ENCODE data around the gene CD302. TPM values are rescaled to one million over a fixed set of nuclear protein-coding genes. Genes with fewer than 3 reads are reported as not detected.
A peak's percentile ranks its signal among the peaks of the same experiment; 100 is the strongest.
"Not testable (repeated sequence)": the region's sequence is repeated elsewhere in the genome, so short reads cannot be mapped to it uniquely, and the experiment has no call there.

The CD302 gene
- total RNA-seq, 1 donor from 2014 or later = 109 TPM

- H3K9me3 ChIP-seq = no peaks in the 10 kb centered on the region
- DNase-seq (no peak), ATAC-seq (no peak)
- no peaks in the 10 kb centered on the region for H3K36me3 ChIP-seq
- no peak overlapping the region for H3K27ac ChIP-seq
- H3K4me1 ChIP-seq = peaks cover 52% of the 10 kb centered on the region
- intact Hi-C loops (cut with DNase I) = no loop called here
- H3K27me3 ChIP-seq = no peaks in the 10 kb centered on the region
- TF ChIP-seq, protein P1, sequence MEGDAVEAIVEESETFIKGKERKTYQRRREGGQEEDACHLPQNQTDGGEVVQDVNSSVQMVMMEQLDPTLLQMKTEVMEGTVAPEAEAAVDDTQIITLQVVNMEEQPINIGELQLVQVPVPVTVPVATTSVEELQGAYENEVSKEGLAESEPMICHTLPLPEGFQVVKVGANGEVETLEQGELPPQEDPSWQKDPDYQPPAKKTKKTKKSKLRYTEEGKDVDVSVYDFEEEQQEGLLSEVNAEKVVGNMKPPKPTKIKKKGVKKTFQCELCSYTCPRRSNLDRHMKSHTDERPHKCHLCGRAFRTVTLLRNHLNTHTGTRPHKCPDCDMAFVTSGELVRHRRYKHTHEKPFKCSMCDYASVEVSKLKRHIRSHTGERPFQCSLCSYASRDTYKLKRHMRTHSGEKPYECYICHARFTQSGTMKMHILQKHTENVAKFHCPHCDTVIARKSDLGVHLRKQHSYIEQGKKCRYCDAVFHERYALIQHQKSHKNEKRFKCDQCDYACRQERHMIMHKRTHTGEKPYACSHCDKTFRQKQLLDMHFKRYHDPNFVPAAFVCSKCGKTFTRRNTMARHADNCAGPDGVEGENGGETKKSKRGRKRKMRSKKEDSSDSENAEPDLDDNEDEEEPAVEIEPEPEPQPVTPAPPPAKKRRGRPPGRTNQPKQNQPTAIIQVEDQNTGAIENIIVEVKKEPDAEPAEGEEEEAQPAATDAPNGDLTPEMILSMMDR (IDR thresholded peaks at IDR 0.05) = no peak
- no peak overlapping the region for H3K4me3 ChIP-seq
Measured at GRCh38 chr2:159792599-159792998, 5.4 kb downstream of the CD302 start.

GRCh38 chr2:159792036-159792435, 6.0 kb downstream of the CD302 start:
- H3K9me3 ChIP-seq = no peaks in the 10 kb centered on the region
- H3K4me3 ChIP-seq = no peak overlapping the region
- H3K4me1 ChIP-seq = peaks cover 51% of the 10 kb centered on the region
- DNase-seq (no peak), ATAC-seq (no peak)
- no peaks in the 10 kb centered on the region for H3K27me3 ChIP-seq
- TF ChIP-seq, protein P1 (IDR thresholded peaks at IDR 0.05) = no peak
- H3K27ac ChIP-seq = no peak overlapping the region
- H3K36me3 ChIP-seq = no peaks in the 10 kb centered on the region
- intact Hi-C loops (cut with DNase I) = no loop called here

GRCh38 chr2:159790323-159790722, 7.7 kb downstream of the CD302 start:
- H3K27ac ChIP-seq = no peak overlapping the region
- TF ChIP-seq, protein P1 (IDR thresholded peaks at IDR 0.05) = no peak
- DNase-seq = no peak
- no peak overlapping the region for H3K4me3 ChIP-seq
- H3K36me3 ChIP-seq = no peaks in the 10 kb centered on the region
- intact Hi-C loops (cut with DNase I) = no loop called here
- no peaks in the 10 kb centered on the region for H3K9me3 ChIP-seq
- H3K27me3 ChIP-seq = no peaks in the 10 kb centered on the region
- H3K4me1 ChIP-seq = peaks cover 36% of the 10 kb centered on the region
- ATAC-seq = no peak

DNA sequence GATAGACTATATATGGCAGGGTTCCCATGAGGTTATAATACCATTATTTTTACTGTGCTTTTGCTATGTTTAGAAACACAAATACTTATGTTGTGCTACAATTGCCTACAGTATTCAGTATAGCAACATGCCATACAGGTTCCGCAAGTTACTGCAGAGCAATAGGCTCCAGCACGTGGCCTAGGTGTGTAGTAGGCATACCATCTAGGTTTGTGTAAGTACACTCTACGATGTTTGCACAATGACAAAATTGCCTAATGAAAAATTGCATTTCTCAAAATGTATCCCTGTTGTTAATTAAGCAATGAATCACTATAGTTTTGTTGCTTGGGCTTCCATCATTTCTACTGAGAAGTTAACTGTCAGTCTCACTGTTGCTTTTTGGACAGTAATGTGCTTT, 9.8 kb downstream of the CD302 start:
- H3K36me3 ChIP-seq = no peaks in the 10 kb centered on the region
- peak; percentile 88 for ATAC-seq
- no peak overlapping the region for H3K4me3 ChIP-seq
- intact Hi-C loops (cut with DNase I) = no loop called here
- no peaks in the 10 kb centered on the region for H3K9me3 ChIP-seq
- DNase-seq = no peak
- no peaks in the 10 kb centered on the region for H3K27me3 ChIP-seq
- TF ChIP-seq, protein P1 (IDR thresholded peaks at IDR 0.05) = no peak
- H3K27ac ChIP-seq = no peak overlapping the region
- peaks cover 38% of the 10 kb centered on the region for H3K4me1 ChIP-seq

DNA sequence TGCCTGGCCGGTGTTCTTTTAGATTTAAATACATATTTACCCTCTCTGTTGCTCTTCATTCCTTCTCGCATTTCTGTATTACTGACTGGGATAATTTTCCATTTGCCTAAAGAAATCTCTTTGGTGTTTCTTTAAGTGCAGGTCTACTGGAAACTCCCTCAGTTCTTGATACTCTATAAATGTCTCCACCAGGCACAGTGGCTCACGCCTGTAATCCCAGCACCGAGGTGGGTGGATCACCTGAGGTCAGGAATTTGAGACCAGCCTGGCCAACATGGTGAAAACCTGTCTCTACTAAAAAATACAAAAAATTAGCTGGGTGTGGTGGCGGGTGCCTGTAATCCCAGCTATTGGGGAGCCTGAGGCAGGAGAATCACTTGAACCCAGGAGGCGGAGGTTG, 10.4 kb downstream of the CD302 start:
- not testable (repeated sequence) for DNase-seq, H3K27ac ChIP-seq

GRCh38 chr2:159786938-159787337, 11.1 kb downstream of the CD302 start:
- ATAC-seq (no peak), DNase-seq (no peak)
- peaks cover 35% of the 10 kb centered on the region for H3K4me1 ChIP-seq
- intact Hi-C loops (cut with DNase I) = no loop called here
- H3K27me3 ChIP-seq = no peaks in the 10 kb centered on the region
- no peak overlapping the region for H3K27ac ChIP-seq
- no peaks in the 10 kb centered on the region for H3K36me3 ChIP-seq
- H3K9me3 ChIP-seq = no peaks in the 10 kb centered on the region
- TF ChIP-seq, protein P1 (IDR thresholded peaks at IDR 0.05) = no peak
- H3K4me3 ChIP-seq = no peak overlapping the region

More for the DNA sequence above, 10.4 kb downstream of the CD302 start:
- H3K36me3 ChIP-seq; H3K9me3 ChIP-seq; intact Hi-C loops (cut with DNase I); H3K4me3 ChIP-seq; ATAC-seq; H3K27me3 ChIP-seq: not testable (repeated sequence)
- H3K4me1 ChIP-seq = peaks cover 38% of the 10 kb centered on the region

Data from upper lobe of right lung (tissue), 1 donor.